ENCODE data around the gene TAS2R60. TPM values are rescaled to one million over a fixed set of nuclear protein-coding genes. Genes with fewer than 3 reads are reported as not detected.

Gene TAS2R60
- polyA plus RNA-seq, 1 donor (not counting 4 experiments of a cell fraction or from before 2014, with no cell fraction given) = 0.17 TPM

GRCh38 chr7:143396182-143396581 lies 47.1 kb upstream of the TAS2R60 start:
- peaks cover 31 to 32% of the 10 kb centered on the region in 2 experiments for H3K36me3 ChIP-seq (ENCODE audit: control insufficient read depth in 2 of 2, extremely low read depth in 1 of 2, insufficient read depth in 2 of 2, low read length in 2 of 2)
- H3K9ac ChIP-seq (ENCODE audit: control insufficient read depth, extremely low read depth, insufficient read depth, low read length) = no peak overlapping the region
- TF ChIP-seq CTCF (optimal IDR thresholded peaks at IDR 0.05 in 1 of 3, IDR thresholded peaks at IDR 0.05 in 1 of 3, conservative IDR thresholded peaks at IDR 0.05 in 1 of 3; ENCODE audit: extremely low read depth in 1 of 3, insufficient read depth in 2 of 3, low read length in 3 of 3) (no peak), EZH2 (IDR thresholded peaks at IDR 0.05; ENCODE audit: low read length) (no peak)
- no peaks in the 10 kb centered on the region for H3K9me1 ChIP-seq (ENCODE audit: control insufficient read depth, extremely low read depth, insufficient read depth, low read length)
- H3K27ac ChIP-seq (ENCODE audit: control insufficient read depth, insufficient read depth, low read length) = no peak overlapping the region
- H4K20me1 ChIP-seq (ENCODE audit: control insufficient read depth, extremely low read depth, insufficient read depth, low read length) = peaks cover 8% of the 10 kb centered on the region
- no peaks in the 10 kb centered on the region for H3K27me3 ChIP-seq (ENCODE audit: control insufficient read depth, extremely low read depth, insufficient read depth, low read length)
- no peak overlapping the region for H3K4me2 ChIP-seq (ENCODE audit: control insufficient read depth, extremely low read depth, insufficient read depth, low read depth, low read length)
- dilution Hi-C loops (cut with MboI; ENCODE audit: extremely low pct_ligation_motif_present, low sequenced_read_pairs) = no loop called here
- no peaks in the 10 kb centered on the region for H3K79me2 ChIP-seq (ENCODE audit: control insufficient read depth, insufficient read depth, low read length)
- no peaks in the 10 kb centered on the region for H3K9me3 ChIP-seq (ENCODE audit: control insufficient read depth, low read depth, low read length)
- DNase-seq (ENCODE audit: low read depth, low spot score) (no peak), FAIRE-seq (no peak)
- H3K4me3 ChIP-seq (ENCODE audit: control insufficient read depth in 2 of 3, extremely low read depth in 1 of 3, insufficient read depth in 2 of 3, low read depth in 1 of 3, low read length in 3 of 3) = no peak overlapping the region
- peaks cover 4% of the 10 kb centered on the region for H3K4me1 ChIP-seq (ENCODE audit: control insufficient read depth, extremely low read depth, insufficient read depth, low read length)
- no peak overlapping the region for H2AFZ ChIP-seq (ENCODE audit: control insufficient read depth, low read length)

- dilution Hi-C loops (cut with MboI; ENCODE audit: extremely low pct_ligation_motif_present, low sequenced_read_pairs) = no loop called here
- Histone ChIP-seq H3K9me3 (ENCODE audit: control insufficient read depth, low read depth, low read length) (no peaks in the 10 kb centered on the region), H3K4me1 (ENCODE audit: control insufficient read depth, extremely low read depth, insufficient read depth, low read length) (no peaks in the 10 kb centered on the region), H3K4me2 (ENCODE audit: control insufficient read depth, extremely low read depth, insufficient read depth, low read depth, low read length) (no peak overlapping the region), H3K79me2 (ENCODE audit: control insufficient read depth, insufficient read depth, low read length) (no peaks in the 10 kb centered on the region), H3K27me3 (ENCODE audit: control insufficient read depth, extremely low read depth, insufficient read depth, low read length) (no peaks in the 10 kb centered on the region), H3K9ac (ENCODE audit: control insufficient read depth, extremely low read depth, insufficient read depth, low read length) (no peak overlapping the region), H3K36me3 (ENCODE audit: control insufficient read depth in 2 of 2, extremely low read depth in 1 of 2, insufficient read depth in 2 of 2, low read length in 2 of 2) (peaks cover 25 to 30% of the 10 kb centered on the region in 2 experiments), H3K9me1 (ENCODE audit: control insufficient read depth, extremely low read depth, insufficient read depth, low read length) (peaks cover 3% of the 10 kb centered on the region), H3K27ac (ENCODE audit: control insufficient read depth, insufficient read depth, low read length) (no peak overlapping the region), H2AFZ (ENCODE audit: control insufficient read depth, low read length) (no peak overlapping the region), H4K20me1 (ENCODE audit: control insufficient read depth, extremely low read depth, insufficient read depth, low read length) (peaks cover 2% of the 10 kb centered on the region), H3K4me3 (ENCODE audit: control insufficient read depth in 2 of 3, extremely low read depth in 1 of 3, insufficient read depth in 2 of 3, low read depth in 1 of 3, low read length in 3 of 3) (no peak overlapping the region)
- TF ChIP-seq CTCF (optimal IDR thresholded peaks at IDR 0.05 in 1 of 3, IDR thresholded peaks at IDR 0.05 in 1 of 3, conservative IDR thresholded peaks at IDR 0.05 in 1 of 3; ENCODE audit: extremely low read depth in 1 of 3, insufficient read depth in 2 of 3, low read length in 3 of 3) (no peak), EZH2 (IDR thresholded peaks at IDR 0.05; ENCODE audit: low read length) (no peak)
- no peak for FAIRE-seq
- DNase-seq (ENCODE audit: low read depth, low spot score) = no peak
Measured at GRCh38 chr7:143396625-143397556, 46.4 kb upstream of the TAS2R60 start.

Measured in keratinocyte (primary cell).